HL-60 (cell line): ENCODE data around the gene INPP5E.

Source experiments
- DNase-seq, 2 experiments: peaks; one replicate each; pipeline ENCODE4 v3.0.0-alpha.2; 2010 to 2020; ENCODE audit warnings: low read depth in 1 of 2, low spot score in 1 of 2
- H3K27ac ChIP-seq: fragments of 250-450 bp; sonication (Bioruptor Pico); replicated peaks from 2 replicates; pipeline ENCODE4 v1.5.1; 2020; ENCODE audit warnings: mild to moderate bottlenecking, moderate library complexity
- H3K27me3 ChIP-seq: fragments of 250-450 bp; sonication (Bioruptor Pico); 2 replicates; pipeline ENCODE4 v1.5.1; 2021; ENCODE audit warnings: mild to moderate bottlenecking, moderate library complexity; ENCODE audit not compliant: insufficient read depth, poor library complexity, severe bottlenecking
- H3K4me3 ChIP-seq: replicated peaks from 2 replicates; pipeline ENCODE4 v1.5.1; 2011; ENCODE audit warnings: mild to moderate bottlenecking, control low read depth, low read length; ENCODE audit not compliant: insufficient read depth
- GABPA ChIP-seq: IDR thresholded peaks from 2 replicates; pipeline ENCODE4 v1.6.1; 2012; ENCODE audit warnings: low read depth
- POLR2AphosphoS5 ChIP-seq: IDR thresholded peaks from 2 replicates; pipeline ENCODE4 v1.6.1; 2012; ENCODE audit warnings: low read depth
- SPI1 ChIP-seq: IDR thresholded peaks from 2 replicates; pipeline ENCODE4 v1.6.1; 2012; ENCODE audit warnings: low read depth, mild to moderate bottlenecking, borderline replicate concordance
- TF ChIP-seq, protein P1 (sequence below): IDR thresholded peaks from 2 replicates; pipeline ENCODE4 v1.6.1; 2012; ENCODE audit warnings: low read depth; ENCODE audit not compliant: insufficient replicate concordance
- TF ChIP-seq, protein P2 (sequence below): IDR thresholded peaks from one replicate; pipeline ENCODE4 v1.5.1; 2011; ENCODE audit warnings: low read length, control low read depth, inconsistent platforms; ENCODE audit not compliant: insufficient read depth

INPP5E gene

DNA sequence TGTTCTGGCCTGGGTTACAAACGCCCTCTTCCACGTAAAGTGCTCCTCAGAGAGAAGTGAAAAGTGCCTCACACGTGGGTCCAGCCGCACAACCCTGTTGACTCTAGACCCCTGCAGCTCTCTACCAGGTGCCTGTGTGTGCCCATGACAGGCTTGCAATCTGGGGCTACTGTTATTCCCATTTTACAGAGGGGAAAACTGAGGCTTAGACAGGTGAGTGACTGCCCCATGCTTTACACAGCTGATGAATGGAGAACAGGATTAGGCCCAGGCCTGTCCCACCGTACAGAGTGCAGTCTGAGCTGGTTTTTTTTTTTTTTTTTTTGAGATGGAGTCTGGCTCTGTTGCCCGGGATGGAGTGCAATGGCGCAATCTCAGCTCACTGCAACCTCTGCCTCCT is 6.2 kb upstream of the INPP5E start:
- DNase-seq: no peak
- Histone ChIP-seq H3K4me3 (no peak overlapping the region), H3K27me3 (no peaks in the 10 kb centered on the region), H3K27ac (no peak overlapping the region)
- TF ChIP-seq POLR2AphosphoS5 (no peak), GABPA (no peak), SPI1 (no peak)
- TF ChIP-seq, protein P1, sequence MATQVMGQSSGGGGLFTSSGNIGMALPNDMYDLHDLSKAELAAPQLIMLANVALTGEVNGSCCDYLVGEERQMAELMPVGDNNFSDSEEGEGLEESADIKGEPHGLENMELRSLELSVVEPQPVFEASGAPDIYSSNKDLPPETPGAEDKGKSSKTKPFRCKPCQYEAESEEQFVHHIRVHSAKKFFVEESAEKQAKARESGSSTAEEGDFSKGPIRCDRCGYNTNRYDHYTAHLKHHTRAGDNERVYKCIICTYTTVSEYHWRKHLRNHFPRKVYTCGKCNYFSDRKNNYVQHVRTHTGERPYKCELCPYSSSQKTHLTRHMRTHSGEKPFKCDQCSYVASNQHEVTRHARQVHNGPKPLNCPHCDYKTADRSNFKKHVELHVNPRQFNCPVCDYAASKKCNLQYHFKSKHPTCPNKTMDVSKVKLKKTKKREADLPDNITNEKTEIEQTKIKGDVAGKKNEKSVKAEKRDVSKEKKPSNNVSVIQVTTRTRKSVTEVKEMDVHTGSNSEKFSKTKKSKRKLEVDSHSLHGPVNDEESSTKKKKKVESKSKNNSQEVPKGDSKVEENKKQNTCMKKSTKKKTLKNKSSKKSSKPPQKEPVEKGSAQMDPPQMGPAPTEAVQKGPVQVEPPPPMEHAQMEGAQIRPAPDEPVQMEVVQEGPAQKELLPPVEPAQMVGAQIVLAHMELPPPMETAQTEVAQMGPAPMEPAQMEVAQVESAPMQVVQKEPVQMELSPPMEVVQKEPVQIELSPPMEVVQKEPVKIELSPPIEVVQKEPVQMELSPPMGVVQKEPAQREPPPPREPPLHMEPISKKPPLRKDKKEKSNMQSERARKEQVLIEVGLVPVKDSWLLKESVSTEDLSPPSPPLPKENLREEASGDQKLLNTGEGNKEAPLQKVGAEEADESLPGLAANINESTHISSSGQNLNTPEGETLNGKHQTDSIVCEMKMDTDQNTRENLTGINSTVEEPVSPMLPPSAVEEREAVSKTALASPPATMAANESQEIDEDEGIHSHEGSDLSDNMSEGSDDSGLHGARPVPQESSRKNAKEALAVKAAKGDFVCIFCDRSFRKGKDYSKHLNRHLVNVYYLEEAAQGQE: no peak
- TF ChIP-seq, protein P2, sequence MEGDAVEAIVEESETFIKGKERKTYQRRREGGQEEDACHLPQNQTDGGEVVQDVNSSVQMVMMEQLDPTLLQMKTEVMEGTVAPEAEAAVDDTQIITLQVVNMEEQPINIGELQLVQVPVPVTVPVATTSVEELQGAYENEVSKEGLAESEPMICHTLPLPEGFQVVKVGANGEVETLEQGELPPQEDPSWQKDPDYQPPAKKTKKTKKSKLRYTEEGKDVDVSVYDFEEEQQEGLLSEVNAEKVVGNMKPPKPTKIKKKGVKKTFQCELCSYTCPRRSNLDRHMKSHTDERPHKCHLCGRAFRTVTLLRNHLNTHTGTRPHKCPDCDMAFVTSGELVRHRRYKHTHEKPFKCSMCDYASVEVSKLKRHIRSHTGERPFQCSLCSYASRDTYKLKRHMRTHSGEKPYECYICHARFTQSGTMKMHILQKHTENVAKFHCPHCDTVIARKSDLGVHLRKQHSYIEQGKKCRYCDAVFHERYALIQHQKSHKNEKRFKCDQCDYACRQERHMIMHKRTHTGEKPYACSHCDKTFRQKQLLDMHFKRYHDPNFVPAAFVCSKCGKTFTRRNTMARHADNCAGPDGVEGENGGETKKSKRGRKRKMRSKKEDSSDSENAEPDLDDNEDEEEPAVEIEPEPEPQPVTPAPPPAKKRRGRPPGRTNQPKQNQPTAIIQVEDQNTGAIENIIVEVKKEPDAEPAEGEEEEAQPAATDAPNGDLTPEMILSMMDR: no peak

DNA sequence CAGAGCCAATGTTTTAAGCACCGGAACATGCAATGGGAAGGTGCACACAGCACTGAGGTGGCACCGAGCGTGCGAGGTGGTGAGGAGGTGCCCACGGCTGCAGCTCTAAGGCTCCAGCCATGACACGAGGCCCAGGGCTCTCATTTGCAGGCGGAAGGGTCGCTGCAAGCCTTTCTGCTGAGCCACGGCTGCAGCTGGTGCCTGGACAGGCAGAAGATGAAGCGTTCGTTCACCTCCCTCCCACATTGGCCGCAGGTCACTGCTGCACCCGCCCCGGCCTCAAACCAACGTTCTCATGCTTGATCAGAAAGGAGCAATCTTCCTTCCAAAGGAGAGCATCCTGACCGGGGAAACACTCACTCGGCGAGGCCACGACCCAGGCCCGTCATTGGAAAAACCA is 4.5 kb upstream of the INPP5E start:
- H3K27me3 ChIP-seq: no peaks in the 10 kb centered on the region
- H3K27ac ChIP-seq: no peak overlapping the region
- no peak overlapping the region for H3K4me3 ChIP-seq
- TF ChIP-seq GABPA (no peak), SPI1 (no peak), POLR2AphosphoS5 (no peak)
- TF ChIP-seq, protein P1: no peak
- TF ChIP-seq, protein P2: no peak
- DNase-seq: no peak

DNA sequence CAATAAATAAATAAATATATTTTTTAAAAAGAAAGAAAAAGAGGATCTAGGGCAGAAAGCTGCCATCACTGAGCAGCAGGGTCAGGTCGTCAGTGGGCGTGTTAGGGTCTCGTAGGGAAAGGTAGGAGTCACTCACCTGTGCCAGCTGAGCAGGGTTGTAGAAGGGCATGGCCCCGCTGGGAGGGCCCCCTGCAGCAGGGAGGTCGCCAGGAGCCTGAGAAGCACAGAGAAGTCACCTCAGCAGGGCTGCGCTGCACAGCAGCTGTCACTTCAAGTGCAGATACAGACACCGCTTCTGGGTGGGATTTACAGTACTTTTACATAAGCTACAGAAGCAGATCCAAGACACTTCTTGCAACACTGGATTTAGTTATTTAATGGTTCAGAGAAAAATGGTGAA is 4.0 kb upstream of the INPP5E start:
- Histone ChIP-seq H3K4me3 (no peak overlapping the region), H3K27me3 (no peaks in the 10 kb centered on the region), H3K27ac (no peak overlapping the region)
- TF ChIP-seq SPI1 (no peak), GABPA (no peak), POLR2AphosphoS5 (no peak)
- TF ChIP-seq, protein P2: no peak
- TF ChIP-seq, protein P1: no peak
- DNase-seq: no peak
